ENCODE measurements around the gene USP3.

- no peak for TF ChIP-seq CTCF (IDR thresholded peaks at IDR 0.05)
- no peak for TF ChIP-seq POLR2A (IDR thresholded peaks at IDR 0.05)
These were observed 128.9 kb downstream of the USP3 start for GRCh38 chr15:63633312-63633711.
